ENCODE results near the gene TPH2. TPM values are rescaled to one million over a fixed set of nuclear protein-coding genes. Genes with fewer than 3 reads are reported as not detected.

The TPH2 gene
- not detected in 2 replicates for total RNA-seq
- polyA plus RNA-seq = not detected in 2 replicates

GRCh38 chr12:71938728-71939385 lies at the start of gene TPH2:
Gene TPH2, plus strand, starts transcription at chr12:71938845. Its CDS starts 142 bp downstream, at chr12:71938987.
- H3K27ac ChIP-seq = no peak within 1 kb of the TSS
- no peak within 1 kb of the TSS for H3K4me2 ChIP-seq
- 25% methylated on average over 16 of the region's 16 CpGs for WGBS (ENCODE audit: low lambda C conversion rate, missing lambda C conversion rate)
- H3K36me3 ChIP-seq (replicated peaks; ENCODE audit: insufficient read depth, low read depth) = no peaks in the 10 kb centered on the region
- TF ChIP-seq EZH2 (IDR thresholded peaks at IDR 0.05; ENCODE audit: borderline replicate concordance) (no peak), EZH2phosphoT487 (IDR thresholded peaks at IDR 0.05; ENCODE audit: low read depth, severe bottlenecking, unreplicated experiment) (no peak), CTCF (IDR thresholded peaks at IDR 0.05; ENCODE audit: poor library complexity) (peak; percentile 61)
- no peak within 1 kb of the TSS for H2AFZ ChIP-seq
- no peaks in the 10 kb centered on the region for H3K4me1 ChIP-seq (ENCODE audit: insufficient read depth)
- H4K20me1 ChIP-seq (ENCODE audit: insufficient read depth, poor library complexity, severe bottlenecking) = no peaks in the 10 kb centered on the region
- no peaks in the 10 kb centered on the region for H3K9me3 ChIP-seq (ENCODE audit: low read depth)
- H3K27me3 ChIP-seq = peaks cover 13% of the 10 kb centered on the region
- H3K4me3 ChIP-seq = no peak within 1 kb of the TSS
- H3K79me2 ChIP-seq = no peaks in the 10 kb centered on the region
- H3K9me2 ChIP-seq (replicated peaks; ENCODE audit: insufficient read depth) = no peaks in the 10 kb centered on the region
- DNase-seq (ENCODE audit: low spot score) = peak; percentile 87

GRCh38 chr12:71890475-71890874 lies 48.2 kb upstream of the TPH2 start:
- Histone ChIP-seq H4K20me1 (ENCODE audit: insufficient read depth, poor library complexity, severe bottlenecking) (no peaks in the 10 kb centered on the region), H3K4me3 (no peak overlapping the region), H3K36me3 (replicated peaks; ENCODE audit: insufficient read depth, low read depth) (no peaks in the 10 kb centered on the region), H3K9me2 (replicated peaks; ENCODE audit: insufficient read depth) (no peaks in the 10 kb centered on the region), H3K27me3 (no peaks in the 10 kb centered on the region), H2AFZ (no peak overlapping the region), H3K4me1 (ENCODE audit: insufficient read depth) (no peaks in the 10 kb centered on the region), H3K9me3 (ENCODE audit: low read depth) (no peaks in the 10 kb centered on the region), H3K27ac (no peak overlapping the region), H3K4me2 (no peak overlapping the region), H3K79me2 (no peaks in the 10 kb centered on the region)
- no peak for DNase-seq (ENCODE audit: low spot score)
- 99% methylated on average over 3 of the region's 3 CpGs for WGBS (ENCODE audit: low lambda C conversion rate, missing lambda C conversion rate)
- TF ChIP-seq EZH2phosphoT487 (IDR thresholded peaks at IDR 0.05; ENCODE audit: low read depth, severe bottlenecking, unreplicated experiment) = no peak
- TF ChIP-seq CTCF (IDR thresholded peaks at IDR 0.05; ENCODE audit: poor library complexity) = no peak
- no peak for TF ChIP-seq EZH2 (IDR thresholded peaks at IDR 0.05; ENCODE audit: borderline replicate concordance)

GRCh38 chr12:71892059-71892458 lies 46.6 kb upstream of the TPH2 start:
- Histone ChIP-seq H3K4me2 (no peak overlapping the region), H3K4me1 (ENCODE audit: insufficient read depth) (no peaks in the 10 kb centered on the region), H3K9me2 (replicated peaks; ENCODE audit: insufficient read depth) (no peaks in the 10 kb centered on the region), H3K4me3 (no peak overlapping the region), H3K27ac (no peak overlapping the region), H3K79me2 (no peaks in the 10 kb centered on the region), H3K36me3 (replicated peaks; ENCODE audit: insufficient read depth, low read depth) (no peaks in the 10 kb centered on the region), H3K27me3 (no peaks in the 10 kb centered on the region), H4K20me1 (ENCODE audit: insufficient read depth, poor library complexity, severe bottlenecking) (no peaks in the 10 kb centered on the region), H2AFZ (no peak overlapping the region), H3K9me3 (ENCODE audit: low read depth) (no peaks in the 10 kb centered on the region)
- 100% methylated on average over 1 of the region's 1 CpG for WGBS (ENCODE audit: low lambda C conversion rate, missing lambda C conversion rate)
- TF ChIP-seq EZH2 (IDR thresholded peaks at IDR 0.05; ENCODE audit: borderline replicate concordance) (no peak), EZH2phosphoT487 (IDR thresholded peaks at IDR 0.05; ENCODE audit: low read depth, severe bottlenecking, unreplicated experiment) (no peak)
- DNase-seq (ENCODE audit: low spot score) = no peak

GRCh38 chr12:71896205-71896882 lies 42.3 kb upstream of the TPH2 start:
- 96% methylated on average over 3 of the region's 3 CpGs for WGBS (ENCODE audit: low lambda C conversion rate, missing lambda C conversion rate)
- no peaks in the 10 kb centered on the region for H3K27me3 ChIP-seq

More at GRCh38 chr12:71896205-71896882, 42.3 kb upstream of the TPH2 start:
- H4K20me1 ChIP-seq (ENCODE audit: insufficient read depth, poor library complexity, severe bottlenecking) = no peaks in the 10 kb centered on the region
- no peak overlapping the region for H2AFZ ChIP-seq
- H3K27ac ChIP-seq = no peak overlapping the region
- no peaks in the 10 kb centered on the region for H3K79me2 ChIP-seq
- no peaks in the 10 kb centered on the region for H3K4me1 ChIP-seq (ENCODE audit: insufficient read depth)
- TF ChIP-seq EZH2phosphoT487 (IDR thresholded peaks at IDR 0.05; ENCODE audit: low read depth, severe bottlenecking, unreplicated experiment) (no peak), EZH2 (IDR thresholded peaks at IDR 0.05; ENCODE audit: borderline replicate concordance) (no peak)
- no peak for DNase-seq (ENCODE audit: low spot score)
- no peaks in the 10 kb centered on the region for H3K9me3 ChIP-seq (ENCODE audit: low read depth)
- H3K36me3 ChIP-seq (replicated peaks; ENCODE audit: insufficient read depth, low read depth) = no peaks in the 10 kb centered on the region
- no peak overlapping the region for H3K4me2 ChIP-seq
- H3K4me3 ChIP-seq = no peak overlapping the region
- H3K9me2 ChIP-seq (replicated peaks; ENCODE audit: insufficient read depth) = no peaks in the 10 kb centered on the region
